ENCODE data around the gene TCF12. TPM values are rescaled to one million over a fixed set of nuclear protein-coding genes. Genes with fewer than 3 reads are reported as not detected.

TCF12 gene
- total RNA-seq, 1 donor from 2014 or later, result 106 TPM

DNA sequence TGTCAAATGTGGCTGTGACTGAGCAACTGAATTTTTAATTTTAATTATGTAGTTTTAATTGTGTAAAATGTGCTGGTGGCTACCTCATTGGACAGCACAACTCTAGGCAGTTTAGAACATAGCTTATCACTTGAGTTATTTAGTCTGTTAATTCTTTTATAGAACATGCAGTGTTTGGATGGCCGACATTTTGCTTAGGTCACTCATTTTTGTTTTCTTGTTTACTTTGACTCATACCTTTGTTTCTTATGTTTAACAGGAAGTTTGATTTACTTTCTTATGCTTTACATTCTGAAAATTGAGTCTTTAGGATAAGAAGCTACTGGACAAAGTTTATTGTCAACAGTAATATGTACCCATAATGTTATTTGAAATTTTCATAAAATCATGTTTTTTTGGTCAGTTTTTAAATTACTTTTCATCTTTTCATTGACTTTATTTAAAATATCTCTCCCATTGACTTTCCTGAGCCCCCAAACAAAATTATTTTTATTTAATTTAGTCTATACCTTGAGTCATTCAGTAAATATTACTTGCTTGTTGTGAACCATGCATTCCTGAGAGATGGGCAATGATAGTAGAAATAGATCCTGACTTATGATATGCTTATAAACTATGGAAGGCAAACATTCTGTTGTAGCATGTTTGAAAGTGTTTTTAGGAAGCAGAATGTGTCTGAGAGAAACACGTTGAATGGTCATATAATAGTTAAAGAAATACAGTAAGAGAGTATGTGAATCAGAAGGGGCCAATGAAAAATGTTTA, 60.6 kb downstream of the TCF12 start:
- TF ChIP-seq, protein P1, sequence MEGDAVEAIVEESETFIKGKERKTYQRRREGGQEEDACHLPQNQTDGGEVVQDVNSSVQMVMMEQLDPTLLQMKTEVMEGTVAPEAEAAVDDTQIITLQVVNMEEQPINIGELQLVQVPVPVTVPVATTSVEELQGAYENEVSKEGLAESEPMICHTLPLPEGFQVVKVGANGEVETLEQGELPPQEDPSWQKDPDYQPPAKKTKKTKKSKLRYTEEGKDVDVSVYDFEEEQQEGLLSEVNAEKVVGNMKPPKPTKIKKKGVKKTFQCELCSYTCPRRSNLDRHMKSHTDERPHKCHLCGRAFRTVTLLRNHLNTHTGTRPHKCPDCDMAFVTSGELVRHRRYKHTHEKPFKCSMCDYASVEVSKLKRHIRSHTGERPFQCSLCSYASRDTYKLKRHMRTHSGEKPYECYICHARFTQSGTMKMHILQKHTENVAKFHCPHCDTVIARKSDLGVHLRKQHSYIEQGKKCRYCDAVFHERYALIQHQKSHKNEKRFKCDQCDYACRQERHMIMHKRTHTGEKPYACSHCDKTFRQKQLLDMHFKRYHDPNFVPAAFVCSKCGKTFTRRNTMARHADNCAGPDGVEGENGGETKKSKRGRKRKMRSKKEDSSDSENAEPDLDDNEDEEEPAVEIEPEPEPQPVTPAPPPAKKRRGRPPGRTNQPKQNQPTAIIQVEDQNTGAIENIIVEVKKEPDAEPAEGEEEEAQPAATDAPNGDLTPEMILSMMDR (IDR thresholded peaks at IDR 0.05), result no peak
- Mint-ChIP-seq H3K36me3 (ENCODE audit: low read depth) (no peaks in the 10 kb centered on the region), H3K4me3 (ENCODE audit: unreplicated experiment) (no peak overlapping the region), H3K4me1 (ENCODE audit: low read depth) (peaks cover 27% of the 10 kb centered on the region), H3K9me3 (ENCODE audit: low read depth) (no peaks in the 10 kb centered on the region), H3K27me3 (ENCODE audit: low read depth) (no peaks in the 10 kb centered on the region), H3K27ac (ENCODE audit: unreplicated experiment) (peak overlapping the region; percentile 50)
- no peak for DNase-seq (ENCODE audit: low spot score)

DNA sequence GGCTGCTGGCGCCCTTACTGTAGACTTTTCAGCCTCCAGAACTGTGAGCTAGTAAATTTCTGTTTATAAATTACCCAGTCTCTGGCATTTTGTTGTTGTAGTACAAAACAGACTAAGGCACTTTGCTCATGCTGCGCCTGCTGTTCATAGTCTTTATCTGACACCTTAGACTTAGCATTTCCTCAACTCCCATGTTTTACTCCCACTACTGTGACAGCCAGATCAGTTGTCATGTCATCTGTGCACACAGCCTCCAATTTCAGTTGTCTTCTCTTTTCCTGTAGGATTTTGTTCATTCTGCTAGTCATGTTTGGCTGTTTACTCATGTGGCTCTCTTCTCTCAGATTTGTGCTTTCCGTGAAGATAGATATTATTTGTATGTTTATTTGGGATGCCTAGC, 62.0 kb downstream of the TCF12 start:
- Mint-ChIP-seq H3K4me1 (ENCODE audit: low read depth) (peaks cover 39% of the 10 kb centered on the region), H3K27me3 (ENCODE audit: low read depth) (no peaks in the 10 kb centered on the region), H3K36me3 (ENCODE audit: low read depth) (no peaks in the 10 kb centered on the region), H3K27ac (ENCODE audit: unreplicated experiment) (no peak overlapping the region), H3K4me3 (ENCODE audit: unreplicated experiment) (no peak overlapping the region), H3K9me3 (ENCODE audit: low read depth) (no peaks in the 10 kb centered on the region)
- DNase-seq (ENCODE audit: low spot score), result no peak
- TF ChIP-seq, protein P1 (IDR thresholded peaks at IDR 0.05), result no peak

DNA sequence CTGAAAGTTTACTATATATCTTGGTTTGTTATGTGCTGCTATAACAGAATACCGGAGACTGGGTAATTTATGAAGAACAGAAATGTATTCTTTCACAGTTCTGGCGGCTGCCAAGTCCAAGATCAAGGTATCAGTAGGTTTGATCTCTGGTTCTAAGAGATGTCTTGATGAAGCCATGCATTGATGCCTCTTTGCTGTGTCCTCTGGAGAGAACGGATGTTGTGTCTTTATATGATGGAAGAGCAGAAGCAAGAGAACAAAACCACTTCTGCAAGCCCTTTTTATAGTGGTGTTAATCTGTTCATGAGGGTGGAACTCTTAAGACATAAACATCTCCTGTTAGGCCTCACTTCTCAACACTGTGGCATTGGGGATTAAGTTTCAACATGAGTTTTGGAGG, 62.7 kb downstream of the TCF12 start:
- no peak for DNase-seq (ENCODE audit: low spot score)
- H3K27ac Mint-ChIP-seq (ENCODE audit: unreplicated experiment), result no peak overlapping the region
- no peaks in the 10 kb centered on the region for H3K27me3 Mint-ChIP-seq (ENCODE audit: low read depth)
- no peaks in the 10 kb centered on the region for H3K9me3 Mint-ChIP-seq (ENCODE audit: low read depth)
- TF ChIP-seq, protein P1 (IDR thresholded peaks at IDR 0.05), result no peak
- peaks cover 46% of the 10 kb centered on the region for H3K4me1 Mint-ChIP-seq (ENCODE audit: low read depth)
- H3K4me3 Mint-ChIP-seq (ENCODE audit: unreplicated experiment), result no peak overlapping the region
- H3K36me3 Mint-ChIP-seq (ENCODE audit: low read depth), result no peaks in the 10 kb centered on the region

DNA sequence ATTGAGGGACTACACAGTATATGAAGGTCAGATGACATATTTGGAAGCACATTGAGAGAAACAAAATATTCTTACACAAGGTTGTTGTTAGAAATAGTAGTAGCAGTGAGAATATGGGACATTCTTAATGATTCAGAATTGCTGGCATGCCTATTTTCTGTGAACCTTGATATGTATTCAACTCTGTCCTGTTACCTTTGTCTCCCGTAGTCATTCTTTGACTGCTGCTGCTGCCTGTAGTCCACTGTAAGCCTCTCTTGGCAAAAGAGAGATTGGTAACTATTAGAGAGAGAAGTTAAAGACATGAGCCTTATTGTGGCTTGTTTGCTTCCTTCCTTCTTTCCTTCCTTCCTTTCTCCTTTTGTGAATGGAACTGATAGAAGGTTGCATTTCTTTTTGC, 64.5 kb downstream of the TCF12 start:
- H3K27ac Mint-ChIP-seq (ENCODE audit: unreplicated experiment), result no peak overlapping the region
- TF ChIP-seq, protein P1 (IDR thresholded peaks at IDR 0.05), result no peak
- H3K27me3 Mint-ChIP-seq (ENCODE audit: low read depth), result no peaks in the 10 kb centered on the region
- H3K4me3 Mint-ChIP-seq (ENCODE audit: unreplicated experiment), result no peak overlapping the region
- H3K36me3 Mint-ChIP-seq (ENCODE audit: low read depth), result no peaks in the 10 kb centered on the region
- H3K4me1 Mint-ChIP-seq (ENCODE audit: low read depth), result peaks cover 48% of the 10 kb centered on the region
- no peak for DNase-seq (ENCODE audit: low spot score)
- H3K9me3 Mint-ChIP-seq (ENCODE audit: low read depth), result no peaks in the 10 kb centered on the region

DNA sequence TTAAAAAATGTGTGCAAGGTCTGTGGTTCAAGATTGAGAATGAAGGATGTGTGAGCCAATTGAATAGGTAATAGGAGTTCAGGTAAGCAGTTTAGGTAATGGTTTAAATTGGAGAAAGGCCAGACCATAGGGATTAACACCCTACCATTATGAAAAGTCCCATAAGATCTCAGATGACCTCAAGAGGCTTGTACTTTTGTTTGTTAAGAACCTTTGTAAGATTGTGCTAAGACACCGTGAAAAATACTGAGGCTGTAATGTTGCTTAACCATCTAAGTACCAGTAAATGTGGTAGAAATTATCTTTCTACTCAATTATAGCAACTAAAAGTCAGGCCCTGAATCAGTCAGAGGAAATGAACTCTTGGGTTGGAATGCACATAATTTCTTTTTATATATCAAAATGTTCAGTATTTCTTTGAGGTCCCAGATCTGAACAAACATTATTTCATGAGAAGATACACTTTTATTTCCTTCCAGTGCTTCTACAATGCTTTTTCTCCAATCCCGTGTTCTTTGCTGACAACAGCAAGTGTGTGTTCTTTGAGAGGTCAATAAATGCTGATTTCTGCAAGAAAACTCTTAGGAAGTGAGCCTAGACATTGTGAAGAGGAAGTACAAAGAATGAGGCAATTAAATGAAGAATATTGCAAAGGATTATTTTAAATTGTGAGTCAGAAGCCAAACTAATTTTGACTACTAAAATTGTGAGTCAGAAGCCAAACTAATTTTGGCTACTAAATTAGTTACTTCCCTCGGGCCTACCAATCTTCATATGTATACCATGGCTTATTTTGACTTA, 66.4 kb downstream of the TCF12 start:
- H3K36me3 Mint-ChIP-seq (ENCODE audit: low read depth), result no peaks in the 10 kb centered on the region
- no peak overlapping the region for H3K4me3 Mint-ChIP-seq (ENCODE audit: unreplicated experiment)
- no peaks in the 10 kb centered on the region for H3K27me3 Mint-ChIP-seq (ENCODE audit: low read depth)
- no peak for DNase-seq (ENCODE audit: low spot score)
- H3K27ac Mint-ChIP-seq (ENCODE audit: unreplicated experiment), result peak overlapping the region; percentile 74
- H3K9me3 Mint-ChIP-seq (ENCODE audit: low read depth), result no peaks in the 10 kb centered on the region
- TF ChIP-seq, protein P1 (IDR thresholded peaks at IDR 0.05), result no peak
- H3K4me1 Mint-ChIP-seq (ENCODE audit: low read depth), result peaks cover 49% of the 10 kb centered on the region

All from chondrocyte (in vitro differentiated cells).